ENCODE results near the gene SIX2.

- TF ChIP-seq CTCF (IDR thresholded peaks at IDR 0.05) (no peak), POLR2A (IDR thresholded peaks at IDR 0.05) (no peak)
Observed at GRCh38 chr2:45031028-45031427, 21.8 kb upstream of the SIX2 start.
